GM12878 (cell line): Measurements from ENCODE around the gene SORCS2. TPM values are rescaled to one million over a fixed set of nuclear protein-coding genes. Genes with fewer than 3 reads are reported as not detected.

ENCODE experiments used
- ATAC-seq: fragments of 200-7000 bp; cut with Tn5 transposase; 3 replicates; pipeline ENCODE4 v1.9.1; 2020; ENCODE audit warnings: mild to moderate bottlenecking, moderate library complexity
- BruUV-seq: library from RNA; stranded (reverse); fragments of 400-500 nt; replicated peaks from 2 replicates; lab custom pipeline; 2021; lab: Mats Ljungman, UMichigan
- CTCF ChIA-PET: fragments of 300-600 bp; sonication (Branson Sonifier 250); formaldehyde crosslinking; extraction: SDS; loops from one replicate; lab custom pipeline; 2021; ENCODE audit warnings: inconsistent platforms; lab: Yijun Ruan, JAX
- POLR2A ChIA-PET: fragments of 350-600 bp; formaldehyde crosslinking; extraction: SDS; loops from one replicate; lab custom pipeline; 2021; ENCODE audit warnings: inconsistent platforms; lab: Charles Lee
- RAD21 ChIA-PET: fragments of 300-600 bp; sonication (Branson Sonifier 250); formaldehyde crosslinking; loops from one replicate; lab custom pipeline; 2023; ENCODE audit warnings: antibody characterized with exemption; ENCODE audit not compliant: unreplicated experiment; lab: Charles Lee
- SMC1A ChIA-PET: fragments of 300-600 bp; sonication (Branson Sonifier 250); formaldehyde crosslinking; loops from one replicate; lab custom pipeline; 2023; ENCODE audit not compliant: unreplicated experiment, uncharacterized antibody; lab: Charles Lee
- DNase-seq: peaks from one replicate; pipeline ENCODE4 v3.0.0-alpha.2; 2011; ENCODE audit warnings: low read depth, low spot score
- FAIRE-seq: peaks from 3 replicates; lab custom pipeline; 2011; peaks lifted over from hg19 to GRCh38; lab: Jason Lieb, UNC
- H2AFZ ChIP-seq: 2 replicates; pipeline ENCODE4 v1.6.0; 2011; ENCODE audit warnings: low read depth, low read length, control low read depth; ENCODE audit not compliant: control insufficient read depth
- H3K27ac ChIP-seq: 2 replicates; pipeline ENCODE4 v1.5.1; 2011; ENCODE audit warnings: control low read depth; ENCODE audit not compliant: control insufficient read depth, insufficient read depth
- H3K27me3 ChIP-seq, 2 experiments: replicated peaks in 1 of 2; 2 replicates each; pipeline versions ENCODE4 v1.6.0 to v1.6.1; 2011; ENCODE audit warnings: low read length in 1 of 2; ENCODE audit not compliant: control insufficient read depth in 2 of 2, insufficient read depth in 2 of 2
- H3K36me3 ChIP-seq, 2 experiments: 2 replicates each; pipeline ENCODE4 v1.5.1; 2011; ENCODE audit warnings: low read length in 1 of 2; ENCODE audit not compliant: control insufficient read depth in 2 of 2, insufficient read depth in 2 of 2
- H3K4me1 ChIP-seq: 2 replicates; pipeline ENCODE4 v1.6.1; 2011; ENCODE audit warnings: mild to moderate bottlenecking, low read length, moderate library complexity, mixed read lengths; ENCODE audit not compliant: control insufficient read depth, insufficient read depth
- H3K4me2 ChIP-seq: 2 replicates; pipeline ENCODE4 v1.6.0; 2011; ENCODE audit warnings: control low read depth; ENCODE audit not compliant: control insufficient read depth, insufficient read depth
- H3K4me3 ChIP-seq: fragments of 200-600 bp; sonication (generic); 2 replicates; pipeline ENCODE4 v1.5.1; 2016
- H3K79me2 ChIP-seq: 2 replicates; pipeline ENCODE4 v1.6.0; 2011; ENCODE audit warnings: low read length; ENCODE audit not compliant: control insufficient read depth, insufficient read depth
- H3K9ac ChIP-seq: 2 replicates; pipeline ENCODE4 v1.8.0; 2011; ENCODE audit warnings: low read length, control low read depth, mixed read lengths; ENCODE audit not compliant: control insufficient read depth, insufficient read depth
- H3K9me3 ChIP-seq: replicated peaks from 3 replicates; pipeline ENCODE4 v1.5.1; 2011; ENCODE audit warnings: mild to moderate bottlenecking, low read length; ENCODE audit not compliant: control insufficient read depth, insufficient read depth
- H4K20me1 ChIP-seq: 2 replicates; pipeline ENCODE4 v1.6.0; 2011; ENCODE audit not compliant: control insufficient read depth, insufficient read depth
- ATF7 ChIP-seq: fragments of 450-650 bp; IDR thresholded peaks from 2 replicates; pipeline ENCODE4 v1.6.1; 2016; ENCODE audit warnings: low read depth, mild to moderate bottlenecking
- CBX5 ChIP-seq: sonication (generic); IDR thresholded peaks from 2 replicates; pipeline ENCODE4 v1.6.1; 2016; ENCODE audit warnings: low read depth, moderate library complexity, mild to moderate bottlenecking, inconsistent platforms
- GABPA ChIP-seq: IDR thresholded peaks from 2 replicates; pipeline ENCODE4 v1.6.1; 2014; ENCODE audit warnings: antibody characterized with exemption, low read depth, mild to moderate bottlenecking, inconsistent platforms
- GATAD2B ChIP-seq: fragments of 450-650 bp; conservative IDR thresholded peaks from 2 replicates; pipeline ENCODE4 v1.6.1; 2017; ENCODE audit warnings: low read depth, mild to moderate bottlenecking, moderate library complexity
- MEF2A ChIP-seq: IDR thresholded peaks from 2 replicates; pipeline ENCODE4 v1.6.1; 2011; ENCODE audit warnings: low read depth, mild to moderate bottlenecking, low read length, moderate library complexity; ENCODE audit not compliant: insufficient read depth
- MEF2B ChIP-seq: fragments of 450-650 bp; IDR thresholded peaks from 2 replicates; pipeline ENCODE4 v1.6.1; 2018; ENCODE audit warnings: mild to moderate bottlenecking, moderate library complexity; ENCODE audit not compliant: partially characterized antibody, poor library complexity, severe bottlenecking
- NRF1 ChIP-seq: conservative IDR thresholded peaks from 2 replicates; pipeline ENCODE4 v1.6.1; 2011; ENCODE audit warnings: mild to moderate bottlenecking, low read depth, low read length, improper control_type of control experiment
- PAX8 ChIP-seq: fragments of 450-650 bp; IDR thresholded peaks from 2 replicates; pipeline ENCODE4 v1.6.1; 2017; ENCODE audit warnings: mild to moderate bottlenecking, moderate library complexity
- PML ChIP-seq: IDR thresholded peaks from 2 replicates; pipeline ENCODE4 v1.6.1; 2012; ENCODE audit warnings: low read length, inconsistent platforms
- POLR2AphosphoS5 ChIP-seq: IDR thresholded peaks from 2 replicates; pipeline ENCODE4 v1.6.1; 2011; ENCODE audit warnings: mild to moderate bottlenecking, low read length, inconsistent platforms
- SPI1 ChIP-seq: IDR thresholded peaks from 2 replicates; pipeline ENCODE4 v1.6.1; 2011; ENCODE audit warnings: low read depth, mild to moderate bottlenecking, low read length, moderate library complexity, borderline replicate concordance; ENCODE audit not compliant: insufficient read depth
- SUPT20H ChIP-seq: IDR thresholded peaks from 2 replicates; pipeline ENCODE4 v1.6.1; 2011; ENCODE audit warnings: low read depth, mild to moderate bottlenecking, low read length, moderate library complexity, borderline replicate concordance; ENCODE audit not compliant: control insufficient read depth
- TCF12 ChIP-seq: IDR thresholded peaks from 2 replicates; pipeline ENCODE4 v1.6.1; 2011; ENCODE audit warnings: low read depth, mild to moderate bottlenecking, low read length
- ZBTB33 ChIP-seq: fragments of 450-650 bp; IDR thresholded peaks from 2 replicates; pipeline ENCODE4 v1.6.1; 2017; ENCODE audit warnings: mild to moderate bottlenecking
- ZZZ3 ChIP-seq: IDR thresholded peaks from 2 replicates; pipeline ENCODE4 v1.6.1; 2011; ENCODE audit warnings: low read depth; ENCODE audit not compliant: control insufficient read depth, insufficient read length
- WGBS: methylation state at CpG from one replicate; pipeline ENCODE4 v1.1.6; 2016; ENCODE audit warnings: low lambda C conversion rate; ENCODE audit not compliant: insufficient replicate concordance, insufficient coverage; ENCODE audit errors: missing lambda C conversion rate; 5-methylcytosine and 5-hydroxymethylcytosine counted together
- in situ Hi-C: fragments of 300-500 bp; cut with MboI; formaldehyde crosslinking; loops from 9 replicates; pipeline ENCODE4 v1.14.3; 2018; ENCODE audit warnings: mixed read lengths
- intact Hi-C: fragments of 100-400 bp; cut with micrococcal nuclease; formaldehyde crosslinking; loops from one replicate; pipeline ENCODE4 v1.14.2; 2022; ENCODE audit not compliant: unreplicated experiment
- polyA plus RNA-seq, 11 experiments: library from polyadenylated mRNA; depleted of rRNA in 4 of 11; unstranded in 6 of 11; stranded (reverse) in 5 of 11; fragments of >200 nt; fragmentation: Nextera tagmentation in 4 of 11; fragmentation: Illumina TruSeq in 1 of 11; extraction: Ambion mirVana in 4 of 11; extraction: Trizol in 1 of 11; gene quantifications; 1 replicate in 1 of 11; 2 replicates in 10 of 11; pipeline versions ENCODE4 v1.2.1 to v1.2.3, GENCODE V29; 2011 to 2016; ENCODE audit warnings: inconsistent platforms in 2 of 11, missing spikeins in 2 of 11, low read depth in 1 of 11
- total RNA-seq, 4 experiments: library from RNA; depleted of rRNA in 3 of 4; stranded (reverse); fragments of >200 nt in 3 of 4; fragmentation: Illumina TruSeq in 1 of 4; extraction: Trizol in 1 of 4; gene quantifications; 2 replicates each; pipeline versions ENCODE4 v1.2.1 to v1.2.3, GENCODE V29; 2013 to 2021
- TF ChIP-seq, protein P1 (sequence below): fragments of 450-650 bp; formaldehyde crosslinking; IDR thresholded peaks from 2 replicates; pipeline ENCODE4 v1.4.0; 2020; ENCODE audit warnings: mild to moderate bottlenecking, moderate library complexity

The SORCS2 gene
- total and polyA plus RNA-seq, 10 of the 15 experiments (the other 5 are each of a cell fraction or from before 2014, with no cell fraction given): 0.01 to 0.15 (median 0.05) TPM; not detected in 5

GRCh38 chr4:7623468-7623867 lies 431.1 kb downstream of the SORCS2 start (continued):
- TF ChIP-seq, protein P1, sequence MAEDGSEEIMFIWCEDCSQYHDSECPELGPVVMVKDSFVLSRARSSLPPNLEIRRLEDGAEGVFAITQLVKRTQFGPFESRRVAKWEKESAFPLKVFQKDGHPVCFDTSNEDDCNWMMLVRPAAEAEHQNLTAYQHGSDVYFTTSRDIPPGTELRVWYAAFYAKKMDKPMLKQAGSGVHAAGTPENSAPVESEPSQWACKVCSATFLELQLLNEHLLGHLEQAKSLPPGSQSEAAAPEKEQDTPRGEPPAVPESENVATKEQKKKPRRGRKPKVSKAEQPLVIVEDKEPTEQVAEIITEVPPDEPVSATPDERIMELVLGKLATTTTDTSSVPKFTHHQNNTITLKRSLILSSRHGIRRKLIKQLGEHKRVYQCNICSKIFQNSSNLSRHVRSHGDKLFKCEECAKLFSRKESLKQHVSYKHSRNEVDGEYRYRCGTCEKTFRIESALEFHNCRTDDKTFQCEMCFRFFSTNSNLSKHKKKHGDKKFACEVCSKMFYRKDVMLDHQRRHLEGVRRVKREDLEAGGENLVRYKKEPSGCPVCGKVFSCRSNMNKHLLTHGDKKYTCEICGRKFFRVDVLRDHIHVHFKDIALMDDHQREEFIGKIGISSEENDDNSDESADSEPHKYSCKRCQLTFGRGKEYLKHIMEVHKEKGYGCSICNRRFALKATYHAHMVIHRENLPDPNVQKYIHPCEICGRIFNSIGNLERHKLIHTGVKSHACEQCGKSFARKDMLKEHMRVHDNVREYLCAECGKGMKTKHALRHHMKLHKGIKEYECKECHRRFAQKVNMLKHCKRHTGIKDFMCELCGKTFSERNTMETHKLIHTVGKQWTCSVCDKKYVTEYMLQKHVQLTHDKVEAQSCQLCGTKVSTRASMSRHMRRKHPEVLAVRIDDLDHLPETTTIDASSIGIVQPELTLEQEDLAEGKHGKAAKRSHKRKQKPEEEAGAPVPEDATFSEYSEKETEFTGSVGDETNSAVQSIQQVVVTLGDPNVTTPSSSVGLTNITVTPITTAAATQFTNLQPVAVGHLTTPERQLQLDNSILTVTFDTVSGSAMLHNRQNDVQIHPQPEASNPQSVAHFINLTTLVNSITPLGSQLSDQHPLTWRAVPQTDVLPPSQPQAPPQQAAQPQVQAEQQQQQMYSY: no peak
- TF ChIP-seq ZBTB33: no peak
- no peak for TF ChIP-seq MEF2B

- Histone ChIP-seq H3K27ac (no peak overlapping the region), H4K20me1 (no peaks in the 10 kb centered on the region), H3K9ac (no peak overlapping the region), H3K36me3 (no peaks in the 10 kb centered on the region), H3K79me2 (no peaks in the 10 kb centered on the region), H3K4me1 (no peaks in the 10 kb centered on the region), H3K4me2 (no peak overlapping the region), H3K9me3 (no peaks in the 10 kb centered on the region), H3K4me3 (no peak overlapping the region), H3K27me3 (no peaks in the 10 kb centered on the region; a peak in 1 of 4 replicates), H2AFZ (no peak overlapping the region)
- 30% methylated on average over 11 of the region's 11 CpGs for WGBS
- FAIRE-seq (no peak), DNase-seq (no peak), ATAC-seq (no peak)
- no TSS peak for BruUV-seq
- TF ChIP-seq ATF7: no peak
- TF ChIP-seq TCF12: no peak
- TF ChIP-seq MEF2B: no peak
- TF ChIP-seq POLR2AphosphoS5: no peak
- TF ChIP-seq MEF2A: no peak
- no peak for TF ChIP-seq GATAD2B
- TF ChIP-seq CBX5: no peak
- no peak for TF ChIP-seq ZZZ3
- no peak for TF ChIP-seq GABPA
- TF ChIP-seq PAX8: no peak
- no peak for TF ChIP-seq NRF1
- no peak for TF ChIP-seq SUPT20H
- no peak for TF ChIP-seq SPI1
- TF ChIP-seq PML: no peak
- RAD21 ChIA-PET: no interaction called here
- CTCF ChIA-PET: no interaction called here
- POLR2A ChIA-PET: no interaction called here
- SMC1A ChIA-PET: no interaction called here
- intact Hi-C loops (no loop called here), in situ Hi-C loops (no loop called here)
These were observed 432.1 kb downstream of the SORCS2 start for GRCh38 chr4:7624396-7624980.
